Measurements from ENCODE around the gene ZNF425. TPM values are rescaled to one million over a fixed set of nuclear protein-coding genes. Genes with fewer than 3 reads are reported as not detected.

Gene ZNF425
- total RNA-seq, 1 experiment from 2014 or later, result 3.0 TPM

GRCh38 chr7:149130572-149131198 lies 4.6 kb upstream of the ZNF425 start:
- H3K27ac ChIP-seq (ENCODE audit: low read length), result no peak overlapping the region
- CTCF ChIA-PET, result no interaction called here
- H3K4me1 ChIP-seq (ENCODE audit: control insufficient read depth, insufficient read depth, low read length), result no peaks in the 10 kb centered on the region
- DNase-seq (ENCODE audit: low read depth, low spot score) (no peak), ATAC-seq (no peak)
- no peak overlapping the region for H3K4me3 ChIP-seq (ENCODE audit: low read depth in 2 of 2, low read length in 2 of 2)
- BruUV-seq (replicated peaks), result TSS peak; percentile 52
- H3K9me3 ChIP-seq (ENCODE audit: control insufficient read depth, insufficient read depth, low read depth, low read length), result peaks cover 9% of the 10 kb centered on the region; the same call in 1 of the 2 replicates
- H3K36me3 ChIP-seq (ENCODE audit: control insufficient read depth, insufficient read depth, low read length), result peaks cover 4% of the 10 kb centered on the region; the same call in 1 of the 2 replicates
- in situ Hi-C loops (cut with HindIII; ENCODE audit: low pct_unique_long_range_greater_than_20kb, low sequenced_read_pairs) (no loop called here), intact Hi-C loops (cut with micrococcal nuclease; ENCODE audit: unreplicated experiment) (no loop called here)
- H3K27me3 ChIP-seq (ENCODE audit: control insufficient read depth, insufficient read depth, low read length), result no peaks in the 10 kb centered on the region
- POLR2A ChIA-PET, result no interaction called here
- TF ChIP-seq REST (IDR thresholded peaks at IDR 0.05; ENCODE audit: insufficient read depth in 1 of 2, low read depth in 2 of 2, low read length in 1 of 2) (no peak), POLR2AphosphoS5 (IDR thresholded peaks at IDR 0.05; ENCODE audit: low read depth, low read length) (no peak), SIN3A (IDR thresholded peaks at IDR 0.05; ENCODE audit: borderline replicate concordance, insufficient read depth, low read depth, low read length) (no peak), CTCF (IDR thresholded peaks at IDR 0.05) (no peak), TCF7L2 (IDR thresholded peaks at IDR 0.05; ENCODE audit: low read depth, low read length) (no peak)

GRCh38 chr7:149126662-149127266 lies 640 bp upstream of the ZNF425 start:
- no TSS peak for BruUV-seq (replicated peaks)
- POLR2A ChIA-PET, result interaction anchor here (1.2 kb wide), 1 partner anchor 47 kb away, joined by 6 read pairs; no protein-coding TSS in a partner anchor
- intact Hi-C loops (cut with micrococcal nuclease; ENCODE audit: unreplicated experiment), result no loop called here

More at GRCh38 chr7:149126662-149127266, 640 bp upstream of the ZNF425 start:
- Histone ChIP-seq H3K27ac (ENCODE audit: low read length) (peak overlapping the region; percentile 86), H3K9me3 (ENCODE audit: control insufficient read depth, insufficient read depth, low read depth, low read length) (peaks cover 9% of the 10 kb centered on the region; the same call in 1 of the 2 replicates), H3K4me1 (ENCODE audit: control insufficient read depth, insufficient read depth, low read length) (peaks cover 5% of the 10 kb centered on the region), H3K36me3 (ENCODE audit: control insufficient read depth, insufficient read depth, low read length) (peaks cover 4% of the 10 kb centered on the region; the same call in 1 of the 2 replicates), H3K27me3 (ENCODE audit: control insufficient read depth, insufficient read depth, low read length) (no peaks in the 10 kb centered on the region), H3K4me3 (ENCODE audit: low read depth in 2 of 2, low read length in 2 of 2) (peak overlapping the region; percentile 86 to 88)
- peak; percentile 81 for ATAC-seq
- CTCF ChIA-PET, result interaction anchor here (0.7 kb wide), 2 partner anchors 20 to 40 kb away, joined by 3 to 5 read pairs; partner anchors contain the start of gene ZNF398
- DNase-seq (ENCODE audit: low read depth, low spot score), result no peak
- TF ChIP-seq TCF7L2 (IDR thresholded peaks at IDR 0.05; ENCODE audit: low read depth, low read length) (no peak), REST (IDR thresholded peaks at IDR 0.05; ENCODE audit: insufficient read depth in 1 of 2, low read depth in 2 of 2, low read length in 1 of 2) (no peak), CTCF (IDR thresholded peaks at IDR 0.05) (0 out of 2 replicates have a peak, but pooled peaks have one; percentile 1), SIN3A (IDR thresholded peaks at IDR 0.05; ENCODE audit: borderline replicate concordance, insufficient read depth, low read depth, low read length) (no peak), POLR2AphosphoS5 (IDR thresholded peaks at IDR 0.05; ENCODE audit: low read depth, low read length) (no peak)
- in situ Hi-C loops (cut with HindIII; ENCODE audit: low pct_unique_long_range_greater_than_20kb, low sequenced_read_pairs), result no loop called here

Data from Panc1 (cell line).